Measurements from ENCODE around the gene PIK3CA. TPM values are rescaled to one million over a fixed set of nuclear protein-coding genes. Genes with fewer than 3 reads are reported as not detected.

Gene PIK3CA
- total RNA-seq, 4 donors from 2014 or later: 11.6 to 24.3 (median 18.1) TPM

- H3K27me3 ChIP-seq: peaks cover 38% of the 10 kb centered on the region
- no peaks in the 10 kb centered on the region for H3K36me3 ChIP-seq
- no peak overlapping the region for H3K4me3 ChIP-seq
- WGBS, 2 donors (ENCODE audit: low coverage in 1 of 2): 69 to 74% methylated on average over 3 to 4 of the region's 4 CpGs
- DNase-seq: no peak
- no peaks in the 10 kb centered on the region for H3K9me3 ChIP-seq
- no peak overlapping the region for H3K27ac ChIP-seq
- no peak for TF ChIP-seq POLR2A (IDR thresholded peaks at IDR 0.05)
- no peak for TF ChIP-seq EP300 (IDR thresholded peaks at IDR 0.05; ENCODE audit: low read depth)
- TF ChIP-seq CTCF (IDR thresholded peaks at IDR 0.05): no peak
- no peak for TF ChIP-seq POLR2AphosphoS5 (IDR thresholded peaks at IDR 0.05)
- peaks cover 0 to 6% (median 2%) of the 10 kb centered on the region in 4 donors for H3K4me1 ChIP-seq
- in situ Hi-C loops (cut with MboI; ENCODE audit: low pct_ligation_motif_present in 1 of 4, low pct_unique_long_range_greater_than_20kb in 1 of 4, low sequenced_read_pairs in 3 of 4): loop anchor here in 1 of 4 donors (10.0 kb wide), 1 partner anchor 173 kb away; no protein-coding TSS in a partner anchor
- intact Hi-C loops (cut with DNase I; ENCODE audit: low total_unique reads): no loop called here
Measured at GRCh38 chr3:179141890-179142289, 6.3 kb upstream of the PIK3CA start.

GRCh38 chr3:179146911-179147513 lies 1.1 kb upstream of the PIK3CA start:
- WGBS, 2 donors (ENCODE audit: low coverage in 1 of 2): 1 to 2% methylated on average over 13 to 16 of the region's 16 CpGs
- H3K27me3 ChIP-seq: peaks cover 24% of the 10 kb centered on the region
- peaks cover 0 to 33% (median 12%) of the 10 kb centered on the region in 4 donors for H3K4me1 ChIP-seq
- peak; percentile 61 to 86 (median 64) for TF ChIP-seq CTCF (IDR thresholded peaks at IDR 0.05)
- TF ChIP-seq EP300 (IDR thresholded peaks at IDR 0.05; ENCODE audit: low read depth): no peak
- TF ChIP-seq POLR2AphosphoS5 (IDR thresholded peaks at IDR 0.05): peak in 1 of 3 donors; percentile 3
- TF ChIP-seq POLR2A (IDR thresholded peaks at IDR 0.05): no peak
- in situ Hi-C loops (cut with MboI; ENCODE audit: low pct_ligation_motif_present in 1 of 4, low pct_unique_long_range_greater_than_20kb in 1 of 4, low sequenced_read_pairs in 3 of 4) (loop anchor here in 1 of 4 donors (10.0 kb wide), 1 partner anchor 168 kb away; no protein-coding TSS in a partner anchor), intact Hi-C loops (cut with DNase I; ENCODE audit: low total_unique reads) (loop anchor here (5.0 kb wide), 1 partner anchor 175 kb away; the partner anchor contains the start of gene ZNF639)
- peak; percentile 7 for DNase-seq
- H3K4me3 ChIP-seq: peak overlapping the region; percentile 48 to 99 (median 97)
- no peaks in the 10 kb centered on the region for H3K36me3 ChIP-seq
- H3K9me3 ChIP-seq: no peaks in the 10 kb centered on the region
- H3K27ac ChIP-seq: peak overlapping the region; percentile 97 to 100 (median 100)

GRCh38 chr3:179147514-179147872 lies 664 bp upstream of the PIK3CA start:
- Histone ChIP-seq H3K4me3 (peak overlapping the region; percentile 48 to 99 (median 97)), H3K27me3 (peaks cover 23% of the 10 kb centered on the region), H3K27ac (peak overlapping the region; percentile 97 to 100 (median 100)), H3K4me1 (peaks cover 0 to 33% (median 12%) of the 10 kb centered on the region in 4 donors), H3K36me3 (no peaks in the 10 kb centered on the region), H3K9me3 (no peaks in the 10 kb centered on the region)
- TF ChIP-seq CTCF (IDR thresholded peaks at IDR 0.05) (peak in 3 of 5 experiments; percentile 14 to 24 (median 17)), POLR2A (IDR thresholded peaks at IDR 0.05) (no peak)
- in situ Hi-C loops (cut with MboI; ENCODE audit: low pct_ligation_motif_present in 1 of 4, low pct_unique_long_range_greater_than_20kb in 1 of 4, low sequenced_read_pairs in 3 of 4) (loop anchor here in 1 of 4 donors (10.0 kb wide), 1 partner anchor 167 kb away; no protein-coding TSS in a partner anchor), intact Hi-C loops (cut with DNase I; ENCODE audit: low total_unique reads) (loop anchor here (5.0 kb wide), 1 partner anchor 175 kb away; the partner anchor contains the start of gene ZNF639)
- 0 to 1% methylated on average over 8 to 14 of the region's 14 CpGs for WGBS, 2 donors (ENCODE audit: low coverage in 1 of 2)
- DNase-seq: no peak

- peaks cover 0 to 33% (median 12%) of the 10 kb centered on the region in 4 donors for H3K4me1 ChIP-seq
Measured at GRCh38 chr3:179148616-179149405, 654 bp downstream of the PIK3CA start.

More at GRCh38 chr3:179148616-179149405, 654 bp downstream of the PIK3CA start:
- Histone ChIP-seq H3K4me3 (peak overlapping the region; percentile 57 to 99 (median 97)), H3K27ac (peak overlapping the region; percentile 97 to 100 (median 100)), H3K36me3 (no peaks in the 10 kb centered on the region), H3K9me3 (no peaks in the 10 kb centered on the region), H3K27me3 (peaks cover 12% of the 10 kb centered on the region)
- TF ChIP-seq EP300 (IDR thresholded peaks at IDR 0.05; ENCODE audit: low read depth) (no peak), CTCF (IDR thresholded peaks at IDR 0.05) (peak in 1 of 5 experiments; percentile 9), POLR2AphosphoS5 (IDR thresholded peaks at IDR 0.05) (peak in 1 of 3 donors; percentile 30), POLR2A (IDR thresholded peaks at IDR 0.05) (peak; percentile 54)
- DNase-seq: peak; percentile 54
- in situ Hi-C loops (cut with MboI; ENCODE audit: low pct_ligation_motif_present in 1 of 4, low pct_unique_long_range_greater_than_20kb in 1 of 4, low sequenced_read_pairs in 3 of 4) (loop anchor here in 1 of 4 donors (10.0 kb wide), 1 partner anchor 166 kb away; no protein-coding TSS in a partner anchor), intact Hi-C loops (cut with DNase I; ENCODE audit: low total_unique reads) (loop anchor here (5.0 kb wide), 1 partner anchor 173 kb away; the partner anchor contains the start of gene ZNF639)
- WGBS, 2 donors (ENCODE audit: low coverage in 1 of 2): 0 to 1% methylated on average over 5 to 46 of the region's 70 CpGs
